NOMO-1 (cell line): ENCODE data around the gene NAE1.
"Not testable (repeated sequence)": the region's sequence is repeated elsewhere in the genome, so short reads cannot be mapped to it uniquely, and the experiment has no call there.

Experiments
- DNase-seq, 2 experiments: peaks; one replicate each; lab custom pipeline; 2025; ENCODE audit not compliant: unreplicated experiment in 2 of 2; lab: John Stamatoyannopoulos, UW

Gene NAE1

DNA sequence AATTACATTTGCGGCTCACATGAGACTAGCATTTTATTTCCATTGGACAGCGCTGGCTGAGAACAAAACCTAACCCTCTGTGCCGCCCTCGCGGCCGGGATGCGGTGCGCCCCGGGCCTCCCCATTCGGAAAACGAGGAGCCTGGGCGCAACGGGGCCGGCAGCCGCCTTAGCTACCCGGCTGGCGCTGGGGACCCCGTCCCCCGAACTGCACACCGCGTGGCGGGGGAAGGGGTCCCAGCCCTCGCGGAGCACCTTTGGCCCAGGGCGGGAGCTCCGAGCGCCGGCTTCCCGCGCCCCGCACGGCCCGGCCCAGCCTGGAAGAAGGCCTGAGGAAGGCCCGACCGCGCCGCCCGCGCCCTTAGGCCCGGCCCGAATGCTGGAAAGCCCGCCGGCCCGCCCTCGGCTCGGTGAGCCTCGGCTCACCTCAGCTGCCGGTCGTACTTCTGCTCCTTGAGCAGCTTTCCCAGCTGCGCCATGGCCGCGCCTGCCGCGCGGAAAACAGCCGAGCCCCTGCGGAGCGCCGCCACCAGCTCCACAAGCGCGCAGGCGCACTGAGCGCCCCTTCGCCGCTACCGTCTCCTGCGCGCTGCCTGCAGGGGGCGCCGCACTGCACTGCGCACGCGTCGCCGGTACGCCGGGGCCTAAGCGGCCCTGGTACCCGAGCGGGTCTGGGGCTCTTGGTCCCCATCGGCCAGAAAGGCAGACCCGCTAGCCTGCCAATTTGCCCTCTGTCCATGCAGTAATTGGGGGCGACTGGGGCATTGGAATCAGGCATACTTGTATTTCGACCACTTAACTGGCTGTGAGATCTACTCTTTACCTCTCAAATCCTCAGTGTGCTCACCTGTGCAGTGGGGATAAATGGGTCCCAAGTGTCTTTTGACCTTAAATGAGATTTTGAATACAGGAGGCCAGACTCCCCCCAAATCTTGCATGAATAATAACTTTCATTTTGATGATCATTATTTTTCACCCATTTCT is at the start of gene NAE1:
Gene NAE1 (minus strand): TSS at position 555 of the 983 bp plus-strand sequence. CDS start 77 bp downstream, at position 478.
- DNase-seq = peak; percentile 82 to 94

DNA sequence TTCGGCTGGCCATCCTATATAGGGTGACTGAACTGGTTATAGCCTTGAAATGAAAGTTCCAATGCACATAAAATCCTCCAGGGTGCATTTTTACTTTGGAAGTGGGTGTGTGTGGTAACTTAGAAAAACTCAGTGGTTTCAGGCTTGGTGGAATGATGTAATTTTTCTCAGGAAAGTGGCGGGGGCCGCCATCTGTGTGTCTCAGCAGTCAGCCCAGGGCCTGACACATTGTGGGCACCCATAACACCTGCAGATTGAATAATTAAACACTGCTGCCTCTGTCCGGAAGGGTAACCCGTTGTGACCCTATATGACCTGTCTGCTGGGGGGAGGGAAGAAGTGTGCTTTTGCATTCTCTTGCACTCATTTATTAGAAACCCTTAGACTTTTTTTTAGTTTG is 47.3 kb upstream of the NAE1 start:
- peak; percentile 44 to 49 for DNase-seq

DNA sequence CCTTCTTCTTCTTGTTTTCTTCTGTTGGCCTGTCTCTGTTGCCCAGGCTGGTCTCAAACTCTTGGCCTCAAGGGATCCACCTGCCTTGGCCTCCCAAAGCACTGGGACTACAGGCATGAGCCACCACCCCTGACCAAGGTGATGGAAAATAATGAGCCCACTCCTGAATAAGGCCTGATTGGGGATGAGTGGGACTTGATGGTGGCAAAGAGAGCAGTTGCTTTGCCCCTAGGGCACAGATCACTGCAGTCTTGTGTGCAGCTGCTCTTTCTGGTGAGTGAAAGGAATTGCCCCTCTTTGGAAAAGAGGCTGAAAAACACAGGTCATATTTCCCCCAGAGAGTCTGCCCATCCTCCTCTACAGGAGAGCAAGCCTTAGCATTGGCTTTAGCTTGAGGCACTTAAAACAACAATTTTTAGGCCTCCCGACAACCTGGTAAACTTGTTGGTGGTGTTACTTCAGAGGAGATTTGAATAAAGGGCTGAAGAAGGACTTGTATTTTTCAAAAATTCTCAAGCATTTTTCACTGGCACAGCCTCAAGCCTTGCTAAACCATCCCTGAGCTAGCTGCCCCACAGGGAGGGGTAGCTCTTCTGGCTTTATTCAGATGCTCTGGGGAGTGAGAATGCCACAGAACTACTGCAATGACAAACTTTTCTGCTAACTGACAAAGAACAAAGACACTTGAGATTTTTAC is 43.5 kb upstream of the NAE1 start:
- DNase-seq = no peak

DNA sequence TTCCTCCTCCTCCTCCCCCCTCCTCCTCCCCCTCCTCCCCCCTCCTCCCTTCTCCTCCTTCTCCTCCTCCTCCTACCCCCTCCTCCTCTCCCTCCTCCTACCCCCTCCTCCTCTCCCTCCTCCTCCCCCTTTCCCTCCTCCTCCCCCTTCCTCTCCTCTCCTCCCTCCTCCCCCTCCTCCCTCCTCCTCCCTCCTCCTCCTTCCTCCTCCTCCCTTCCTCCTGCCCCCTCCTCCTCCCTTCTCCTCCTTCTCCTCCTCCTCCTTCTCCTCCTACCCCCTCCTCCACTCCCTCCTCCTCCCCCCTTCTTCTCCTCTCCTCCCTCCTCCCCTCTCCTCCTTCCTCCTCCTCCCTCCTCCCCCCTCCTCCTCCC is 42.9 kb upstream of the NAE1 start:
- no peak for DNase-seq

DNA sequence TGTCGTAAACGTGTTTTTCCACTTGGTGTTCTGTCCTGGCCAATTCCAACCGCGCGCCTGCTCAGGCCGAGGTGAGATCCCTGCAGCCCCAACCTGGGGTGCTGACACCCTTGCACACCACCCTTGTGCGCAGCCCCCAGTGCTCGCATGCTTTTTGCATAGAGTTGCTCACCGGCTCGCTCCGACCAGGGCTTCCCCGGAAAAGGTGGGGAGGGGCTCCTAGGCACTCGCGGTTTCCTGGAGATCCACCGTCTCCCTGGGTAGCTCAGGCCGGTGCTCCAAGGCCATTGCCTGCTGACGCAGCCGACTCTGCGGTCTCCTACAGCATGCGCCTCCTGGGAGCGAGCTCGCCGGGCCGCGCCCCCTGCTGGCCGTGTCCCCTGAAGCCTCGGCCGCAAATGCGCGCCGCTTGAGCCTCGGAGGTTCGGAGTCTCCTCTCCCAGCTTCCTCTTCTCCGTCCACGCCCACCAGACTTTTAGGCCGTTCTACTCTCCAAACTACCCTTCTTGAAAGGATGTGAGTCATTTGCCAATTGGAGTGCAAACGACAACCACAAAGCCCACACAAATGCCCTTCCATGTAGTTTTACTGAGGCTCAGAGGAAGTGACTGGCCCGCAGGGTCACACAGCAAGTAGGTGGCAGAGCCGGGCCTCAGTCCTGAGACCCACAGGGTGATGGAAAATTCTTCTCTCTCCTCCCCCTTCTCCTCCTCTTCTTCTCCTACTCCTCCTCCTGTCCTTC is 42.3 kb upstream of the NAE1 start:
- DNase-seq = peak; percentile 98 to 100

DNA sequence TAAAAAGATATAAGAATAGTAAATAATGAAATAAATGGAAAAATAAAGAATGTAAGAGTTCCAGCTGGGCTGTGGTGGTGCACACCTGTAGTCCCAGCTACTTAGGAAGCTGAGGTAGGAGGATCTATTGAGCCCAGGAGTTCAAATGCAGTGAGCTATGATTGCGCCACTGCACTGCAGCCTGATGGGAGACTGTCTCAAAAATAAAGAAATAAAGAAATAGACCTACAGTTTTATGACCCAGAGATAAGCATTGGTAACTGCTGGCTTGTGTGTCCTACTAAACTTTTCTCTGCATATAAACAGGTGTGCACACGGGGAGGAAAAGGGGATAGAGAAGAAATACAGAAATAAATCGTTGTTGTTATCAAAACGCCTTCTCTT is 41.8 kb upstream of the NAE1 start:
- no peak for DNase-seq

DNA sequence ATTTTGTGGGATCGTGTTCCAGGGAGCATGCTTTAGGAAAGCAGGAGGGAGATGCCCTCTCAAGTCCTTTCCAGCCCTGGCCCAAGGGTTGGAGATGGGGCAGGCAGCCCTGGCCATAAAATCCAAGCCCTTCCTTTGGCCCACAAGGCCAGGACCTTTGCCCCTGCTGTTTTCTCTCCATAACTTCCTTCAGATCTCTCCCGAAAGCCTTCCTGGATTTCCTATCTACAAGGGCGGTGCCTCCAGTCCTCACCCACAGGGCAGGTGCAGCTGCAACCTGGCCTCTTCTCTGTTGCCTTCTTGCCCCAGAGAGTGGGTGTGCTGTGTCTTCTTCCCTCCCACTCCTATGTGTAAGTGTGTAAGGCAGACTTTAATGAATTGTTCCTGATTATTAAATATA is 41.1 kb upstream of the NAE1 start:
- no peak for DNase-seq

DNA sequence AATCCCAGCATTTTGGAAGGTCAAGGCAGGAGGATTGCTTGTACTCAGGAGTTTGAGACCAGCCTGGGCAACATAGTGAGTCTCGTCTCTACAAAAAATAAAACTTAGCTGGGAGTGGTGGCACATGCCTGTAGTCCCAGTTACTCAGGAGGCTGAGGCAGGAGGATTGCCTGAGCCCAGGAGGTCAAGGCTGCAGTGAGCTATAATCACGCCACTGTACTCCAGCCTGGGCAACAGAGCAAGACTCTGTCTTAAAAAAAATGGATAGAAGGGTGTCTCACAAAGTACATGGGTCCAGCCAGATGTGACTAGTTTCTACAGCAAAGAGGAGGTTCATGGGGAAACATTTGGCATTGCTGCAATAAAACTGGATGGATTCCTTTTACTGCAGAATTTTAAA is 40.6 kb upstream of the NAE1 start:
- DNase-seq = not testable (repeated sequence)

DNA sequence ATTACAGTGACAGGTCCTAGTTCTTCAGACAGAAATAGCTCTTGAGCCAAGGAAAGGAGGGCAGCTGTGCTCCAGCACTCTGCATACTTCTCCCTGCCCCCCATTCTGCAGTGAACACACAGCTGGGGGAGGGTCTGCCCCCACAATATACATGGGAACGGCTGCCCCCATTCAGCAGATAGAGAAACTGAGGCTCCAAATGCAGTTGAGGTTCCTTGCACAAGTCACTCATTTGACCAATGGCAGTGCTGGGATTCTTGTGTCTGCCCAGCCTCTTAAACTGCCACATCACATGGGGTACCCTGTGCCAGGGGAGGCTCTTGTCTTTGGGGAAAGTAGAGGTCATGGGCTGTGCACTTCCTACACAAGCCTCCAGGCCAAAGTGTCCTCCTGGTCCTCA is 38.6 kb upstream of the NAE1 start:
- no peak for DNase-seq

DNA sequence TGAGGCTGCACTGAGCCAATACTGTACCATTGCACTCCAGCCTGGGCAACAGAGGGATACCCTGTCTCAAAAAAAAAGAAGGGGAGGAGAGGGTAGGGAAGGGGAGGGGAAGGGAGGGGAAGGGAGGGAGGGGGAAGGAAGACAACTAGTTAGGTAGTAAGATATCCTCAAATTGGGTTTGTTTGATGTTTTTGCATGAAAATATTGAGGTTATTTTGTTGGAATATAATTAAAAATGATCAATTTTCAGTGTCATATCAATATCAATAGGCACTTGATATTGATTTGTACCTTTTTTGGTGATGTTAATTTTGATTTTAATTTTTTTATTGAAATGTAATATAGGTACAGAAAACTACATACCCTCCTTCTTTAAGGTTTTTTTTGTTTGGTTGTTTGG is 32.9 kb upstream of the NAE1 start:
- DNase-seq = no peak

DNA sequence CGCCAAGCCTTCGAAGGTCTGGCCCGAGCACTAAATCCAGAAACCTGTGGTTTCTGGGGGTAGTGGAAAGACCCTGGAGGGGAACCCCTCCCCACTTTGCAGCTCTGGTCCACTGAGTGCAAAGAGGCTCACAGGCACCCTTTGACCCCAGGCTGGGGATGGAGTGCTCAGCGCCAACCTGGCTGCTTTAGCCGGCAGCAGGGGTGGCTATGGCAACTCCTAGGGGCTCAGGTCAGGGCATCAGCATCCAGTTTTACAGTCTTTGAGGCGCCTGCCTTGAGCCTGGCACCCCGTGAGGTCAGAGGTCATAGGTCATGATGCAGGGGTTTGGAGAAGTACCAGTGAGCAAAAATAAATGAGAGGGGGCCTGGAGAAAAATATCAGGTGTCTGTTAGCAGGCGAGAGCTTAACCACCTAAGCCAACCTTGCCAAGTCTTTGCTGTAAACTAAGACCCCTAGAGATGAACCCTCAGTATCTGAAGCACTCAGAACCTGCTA is 31.3 kb upstream of the NAE1 start:
- DNase-seq = no peak

DNA sequence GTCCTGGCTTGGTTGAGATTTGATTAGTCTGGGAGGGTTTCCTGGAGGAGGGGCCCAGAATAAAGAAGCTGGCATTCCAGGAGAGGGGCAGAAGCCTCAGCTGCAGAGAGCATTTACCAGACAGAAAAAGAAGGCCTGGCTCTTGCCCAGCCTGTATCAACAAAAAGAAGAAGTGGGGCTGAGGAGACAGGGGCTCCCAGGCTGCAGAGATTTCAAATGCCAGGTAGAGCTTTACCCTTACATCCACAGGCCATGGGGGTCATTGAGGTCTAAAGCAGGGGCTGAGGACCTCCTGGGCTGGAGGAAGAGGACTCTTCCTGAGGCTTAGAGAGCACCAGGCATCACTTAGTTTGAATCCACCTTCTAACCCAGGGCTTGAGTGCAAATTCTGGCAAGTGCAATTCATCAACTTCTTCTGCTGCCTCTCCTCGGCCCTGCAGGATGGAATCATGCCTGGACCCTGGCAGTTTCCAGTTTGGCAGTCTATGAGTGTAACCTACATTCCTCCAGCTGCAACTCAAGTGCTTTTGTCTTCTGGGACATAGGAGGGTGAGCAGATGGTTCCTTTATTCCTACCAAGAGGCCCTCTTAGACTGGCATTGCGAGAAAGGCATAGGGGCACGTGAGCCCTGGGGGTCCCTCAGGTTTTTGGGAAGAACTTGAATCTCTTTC is 28.8 kb upstream of the NAE1 start:
- no peak for DNase-seq

DNA sequence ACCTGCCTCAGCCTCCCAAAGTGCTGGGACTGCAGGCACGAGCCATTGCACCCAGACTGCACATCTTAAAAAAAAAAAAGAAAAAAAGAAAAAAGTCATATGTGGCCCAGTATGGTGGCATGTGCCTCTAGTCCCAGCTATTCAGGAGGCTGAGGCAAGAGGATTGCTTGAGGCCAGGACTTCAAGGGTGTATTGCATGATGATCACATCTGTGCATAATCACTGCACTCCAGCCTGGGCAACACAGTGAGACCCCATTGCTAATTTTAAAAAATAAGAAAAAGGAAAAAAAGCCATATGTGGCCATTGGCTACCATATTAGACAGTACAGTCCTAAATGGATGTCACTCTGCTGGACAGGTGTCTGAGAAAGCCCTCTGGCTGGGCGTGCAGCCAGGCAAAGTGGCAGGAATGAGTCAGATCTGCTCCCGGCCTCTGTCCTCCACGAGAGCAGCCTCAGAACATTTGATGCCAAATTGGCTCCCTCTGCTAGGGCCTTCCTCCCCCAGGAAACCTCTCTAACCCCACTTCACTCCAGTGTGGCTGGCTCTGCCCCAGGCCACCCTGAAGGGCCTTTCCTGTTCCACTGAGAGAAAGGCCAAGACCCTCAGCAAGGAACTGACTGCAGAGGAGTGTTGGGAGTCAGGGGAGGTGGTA is 28.1 kb upstream of the NAE1 start:
- DNase-seq = no peak

DNA sequence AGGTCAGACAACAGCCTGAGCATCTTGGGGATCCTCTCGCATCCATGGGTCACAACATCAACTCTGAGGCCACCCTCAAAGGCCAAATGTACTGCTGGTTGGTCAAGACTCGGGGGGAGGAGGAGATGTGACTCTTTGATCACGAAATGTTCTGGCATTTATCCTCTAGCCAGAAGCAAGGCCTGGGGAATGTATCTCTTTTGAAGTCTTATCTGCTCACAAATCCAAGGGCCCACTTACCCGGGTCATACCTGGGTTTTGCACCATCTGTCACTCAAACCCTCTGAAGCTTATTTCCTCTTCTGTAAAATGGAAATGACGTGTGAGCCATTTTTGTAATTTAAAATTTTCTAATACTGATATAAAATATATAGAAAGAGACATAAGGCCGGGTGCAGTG is 26.7 kb upstream of the NAE1 start:
- DNase-seq = no peak

DNA sequence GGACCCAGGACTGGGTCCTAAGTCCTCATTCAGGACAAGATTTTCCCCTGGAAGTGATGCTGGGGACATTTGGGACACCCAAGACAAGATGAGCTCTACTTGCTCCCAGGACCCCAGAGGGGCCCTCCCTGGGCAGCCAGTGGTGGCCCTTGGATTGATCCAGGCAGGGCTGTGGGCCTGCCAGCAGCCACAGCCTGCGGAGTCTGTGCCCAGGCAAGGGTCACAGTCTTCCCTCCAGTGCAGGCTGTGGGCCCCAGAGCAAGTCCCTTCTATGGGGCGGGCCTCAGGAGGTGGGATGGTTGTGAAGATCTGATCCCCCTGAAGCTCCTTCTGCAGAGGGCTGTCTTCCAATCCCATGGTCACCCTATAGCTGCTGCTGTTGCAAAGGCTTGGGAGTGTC is 26.0 kb upstream of the NAE1 start:
- no peak for DNase-seq

DNA sequence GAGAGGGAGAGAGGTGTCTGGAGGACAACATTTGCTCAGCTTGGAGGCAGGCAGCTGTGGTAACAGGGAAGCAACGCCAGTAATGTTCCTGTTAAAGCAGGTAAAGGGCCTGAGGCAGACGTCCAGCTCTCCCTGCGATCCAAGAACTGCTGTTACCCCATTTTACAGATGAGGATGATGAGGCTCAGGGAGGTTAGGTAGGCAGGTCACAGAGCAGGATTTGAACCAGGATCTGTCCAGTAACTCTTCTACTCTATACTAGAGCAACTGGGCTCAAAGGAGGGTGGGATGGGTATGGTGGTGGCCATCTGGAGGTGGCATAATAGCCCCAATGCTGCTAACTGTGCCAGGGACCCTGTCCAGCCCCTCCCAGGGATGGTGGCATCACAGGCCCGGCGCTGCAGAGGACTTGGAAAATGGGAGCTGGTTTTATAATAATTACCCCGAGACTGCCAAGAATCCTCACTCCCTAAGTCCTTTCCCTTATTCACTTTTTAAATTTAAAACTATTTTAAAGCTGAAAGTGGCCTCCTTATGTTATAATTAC is 25.5 kb upstream of the NAE1 start:
- no peak for DNase-seq

DNA sequence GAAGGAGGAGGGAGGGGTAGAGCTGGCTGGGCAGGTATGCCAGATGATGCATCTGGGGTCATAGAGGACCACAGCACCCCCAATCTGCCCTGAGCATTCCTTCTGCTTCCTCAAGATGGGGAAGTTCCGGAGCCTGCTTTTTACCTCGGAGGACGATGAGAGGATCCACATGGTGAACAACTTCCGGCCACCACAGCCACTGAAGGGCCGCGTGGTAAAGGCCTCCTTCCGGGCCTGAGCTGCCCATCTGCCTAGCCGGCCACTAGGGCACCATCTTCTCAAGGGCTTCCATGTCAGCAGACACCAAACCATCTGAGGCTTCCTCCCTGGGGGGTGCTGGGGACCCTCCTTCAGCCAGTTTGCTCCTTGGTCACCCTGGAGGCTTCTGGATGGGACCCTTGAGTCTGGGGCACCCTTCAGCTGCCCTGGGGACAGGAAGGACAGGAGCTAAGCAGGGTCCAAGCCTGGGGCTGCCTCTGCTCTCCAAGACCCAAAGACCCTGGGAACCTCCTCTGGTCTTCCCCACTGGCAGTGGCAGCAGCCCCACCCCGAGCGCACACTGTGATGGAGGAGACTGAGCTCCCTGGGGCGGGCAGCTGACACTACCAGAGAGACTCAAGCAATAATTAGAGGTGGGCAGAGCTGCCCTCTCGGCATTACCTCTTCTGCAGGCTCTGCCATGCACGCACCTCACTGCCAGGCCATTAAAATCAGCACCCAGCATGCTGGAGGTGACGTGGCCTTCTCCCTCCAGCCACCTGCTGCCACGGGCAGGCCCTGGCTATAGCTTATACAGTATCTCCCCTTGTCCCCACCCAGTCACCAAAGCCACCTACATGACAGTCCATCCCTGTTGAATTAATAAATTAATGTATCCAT is 22.7 kb upstream of the NAE1 start:
- no peak for DNase-seq

DNA sequence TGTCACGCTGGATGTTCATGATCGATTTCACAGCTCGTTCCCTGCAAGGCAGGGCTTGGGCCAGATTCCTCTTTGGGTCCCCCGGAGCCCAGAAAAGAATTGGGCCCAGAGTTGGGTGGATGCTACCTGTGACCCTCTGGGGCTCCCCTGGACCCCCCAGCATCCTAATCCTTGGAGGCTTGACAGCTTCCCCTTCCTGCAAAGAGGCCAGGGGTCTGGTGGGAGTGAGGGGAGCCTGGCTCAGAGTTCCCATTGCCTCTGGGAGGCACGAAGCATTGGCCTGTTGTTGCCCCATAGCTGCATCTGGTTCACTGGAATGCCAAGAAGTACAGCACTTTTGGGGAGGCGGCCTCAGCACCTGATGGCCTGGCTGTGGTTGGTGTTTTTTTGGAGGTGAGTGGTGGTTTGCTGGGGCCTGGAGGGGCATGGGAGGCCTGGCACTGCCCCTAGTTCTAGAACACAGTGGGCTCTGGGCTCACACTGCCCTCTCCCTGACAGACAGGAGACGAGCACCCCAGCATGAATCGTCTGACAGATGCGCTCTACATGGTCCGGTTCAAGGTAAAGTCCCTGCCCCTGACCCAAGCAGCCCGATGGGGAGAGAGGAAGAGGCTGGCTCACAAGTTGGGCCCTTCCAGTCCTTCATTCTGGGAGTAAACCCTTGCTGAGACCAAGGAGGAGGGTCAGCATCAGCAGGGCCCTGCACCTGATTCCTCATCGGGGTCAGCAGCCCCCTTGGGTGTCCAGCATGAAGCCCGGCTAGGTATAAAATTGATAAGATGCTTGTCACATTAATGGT is 20.6 kb upstream of the NAE1 start:
- no peak for DNase-seq
